CD4-positive, alpha-beta T cell (primary cell): ENCODE data around the gene CACNG7. TPM values are rescaled to one million over a fixed set of nuclear protein-coding genes. Genes with fewer than 3 reads are reported as not detected.
A peak's percentile ranks its signal among the peaks of the same experiment; 100 is the strongest.

Experiments used
- ATAC-seq: fragments of 200-7000 bp; cut with Tn5 transposase; one replicate; pipeline ENCODE4 v1.10.0; 2022; ENCODE audit warnings: mild to moderate bottlenecking; ENCODE audit not compliant: poor library complexity
- CTCF ChIA-PET: fragments of 350-600 bp; sonication (Branson Sonifier 250); formaldehyde crosslinking; loops from one replicate; lab custom pipeline; 2021; ENCODE audit warnings: antibody characterized with exemption, inconsistent platforms; lab: Charles Lee
- POLR2A ChIA-PET: fragments of 350-600 bp; sonication (Branson Sonifier 250); formaldehyde crosslinking; loops from one replicate; lab custom pipeline; 2021; ENCODE audit warnings: antibody characterized with exemption, inconsistent platforms; lab: Charles Lee
- DNase-seq, 14 experiments: peaks; one replicate each; pipeline ENCODE4 v3.0.0-alpha.2; 2013 to 2020; ENCODE audit warnings: mixed read lengths in 2 of 14
- H3K27ac ChIP-seq, 2 donors: one replicate each; pipeline versions ENCODE4 v1.5.1 to v1.7.0; 2013; ENCODE audit warnings: low read length in 2 of 2, low read depth in 1 of 2, mild to moderate bottlenecking in 1 of 2
- H3K27me3 ChIP-seq, 2 experiments: 1 replicate in 1 of 2; 2 replicates in 1 of 2; pipeline versions ENCODE4 v1.6.1 to v1.7.0; 2013; ENCODE audit warnings: low read length in 2 of 2, control low read depth in 1 of 2, mild to moderate bottlenecking in 1 of 2, moderate library complexity in 1 of 2; ENCODE audit not compliant: insufficient read depth in 2 of 2, control insufficient read depth in 1 of 2
- H3K36me3 ChIP-seq: one replicate; pipeline ENCODE4 v1.6.1; 2013; ENCODE audit warnings: low read length, control low read depth; ENCODE audit not compliant: insufficient read depth
- H3K4me1 ChIP-seq: one replicate; pipeline ENCODE4 v1.6.1; 2013; ENCODE audit warnings: low read length, control low read depth; ENCODE audit not compliant: insufficient read depth
- H3K4me3 ChIP-seq: one replicate; pipeline ENCODE4 v1.5.1; 2013; ENCODE audit warnings: mild to moderate bottlenecking, low read length, moderate library complexity
- H3K9me3 ChIP-seq, 2 experiments: 1 replicate in 1 of 2; 2 replicates in 1 of 2; pipeline versions ENCODE4 v1.6.1 to v1.7.0; 2013; ENCODE audit warnings: low read length in 2 of 2, mild to moderate bottlenecking in 2 of 2, control low read depth in 1 of 2, moderate library complexity in 1 of 2; ENCODE audit not compliant: control insufficient read depth in 1 of 2, insufficient read depth in 1 of 2
- H3K27ac Mint-ChIP-seq: one replicate; pipeline ENCODE4 v1.8.0; 2020; ENCODE audit warnings: mixed read lengths
- H3K27me3 Mint-ChIP-seq: one replicate; pipeline ENCODE4 v1.8.0; 2021; ENCODE audit warnings: mixed read lengths
- H3K36me3 Mint-ChIP-seq: one replicate; pipeline ENCODE4 v1.8.0; 2021; ENCODE audit warnings: low read depth, mixed read lengths
- H3K4me1 Mint-ChIP-seq: one replicate; pipeline ENCODE4 v1.8.0; 2021; ENCODE audit warnings: low read depth, mixed read lengths
- H3K4me3 Mint-ChIP-seq: one replicate; pipeline ENCODE4 v1.8.0; 2020; ENCODE audit warnings: mild to moderate bottlenecking, mixed read lengths
- H3K9me3 Mint-ChIP-seq: one replicate; pipeline ENCODE4 v1.8.0; 2020; ENCODE audit warnings: mixed read lengths
- intact Hi-C, 2 experiments: fragments of 100-400 bp; cut with DNase I in 1 of 2; cut with micrococcal nuclease in 1 of 2; formaldehyde crosslinking; loops; one replicate each; pipeline versions ENCODE4 v1.15.1 to v1.9.0; 2023 to 2025; cut with DNase I, micrococcal nuclease
- total RNA-seq, 174 experiments: library from RNA in 2 of 174; stranded (reverse) in 2 of 174; gene quantifications; one replicate each; pipeline ENCODE4 v1.2.3 and lab custom pipeline; 2021 to 2026
- TF ChIP-seq, protein P1 (sequence below): fragments of 200-600 bp; IDR thresholded peaks from one replicate; pipeline ENCODE4 v1.8.0; 2022; ENCODE audit warnings: antibody characterized with exemption, mild to moderate bottlenecking

CACNG7 gene
- total RNA-seq, 2 experiments from 2014 or later, result not detected

DNA sequence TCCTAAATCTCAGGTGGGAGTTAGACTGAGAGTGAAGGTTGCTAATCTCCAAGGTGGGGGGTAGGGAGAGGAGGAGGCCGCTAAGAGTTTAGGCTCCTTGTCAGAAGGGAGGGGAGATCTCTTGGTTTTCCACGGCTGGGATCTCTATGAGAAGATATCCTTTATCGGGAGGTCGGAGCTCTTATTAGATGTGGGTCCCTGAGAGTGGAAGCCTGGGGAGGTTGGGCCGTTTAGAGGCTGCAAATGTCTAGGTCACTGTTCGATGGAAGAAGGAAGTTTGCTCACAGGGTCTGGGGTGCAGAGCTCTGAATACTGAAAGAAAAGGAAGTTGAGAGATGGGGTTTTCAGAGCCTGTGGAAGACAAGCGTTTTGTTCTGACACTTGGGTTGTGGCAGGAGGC is 37.6 kb upstream of the CACNG7 start:
- H3K36me3 Mint-ChIP-seq, result peaks cover 72% of the 10 kb centered on the region
- Histone ChIP-seq H3K4me1 (peaks cover 86% of the 10 kb centered on the region), H3K27me3 (no peaks in the 10 kb centered on the region), H3K27ac (peak overlapping the region in 1 of 2 donors; percentile 18), H3K36me3 (peaks cover 38% of the 10 kb centered on the region), H3K4me3 (no peak overlapping the region), H3K9me3 (peaks cover 0 to 11% of the 10 kb centered on the region in 2 experiments)
- no peaks in the 10 kb centered on the region for H3K9me3 Mint-ChIP-seq
- TF ChIP-seq, protein P1, sequence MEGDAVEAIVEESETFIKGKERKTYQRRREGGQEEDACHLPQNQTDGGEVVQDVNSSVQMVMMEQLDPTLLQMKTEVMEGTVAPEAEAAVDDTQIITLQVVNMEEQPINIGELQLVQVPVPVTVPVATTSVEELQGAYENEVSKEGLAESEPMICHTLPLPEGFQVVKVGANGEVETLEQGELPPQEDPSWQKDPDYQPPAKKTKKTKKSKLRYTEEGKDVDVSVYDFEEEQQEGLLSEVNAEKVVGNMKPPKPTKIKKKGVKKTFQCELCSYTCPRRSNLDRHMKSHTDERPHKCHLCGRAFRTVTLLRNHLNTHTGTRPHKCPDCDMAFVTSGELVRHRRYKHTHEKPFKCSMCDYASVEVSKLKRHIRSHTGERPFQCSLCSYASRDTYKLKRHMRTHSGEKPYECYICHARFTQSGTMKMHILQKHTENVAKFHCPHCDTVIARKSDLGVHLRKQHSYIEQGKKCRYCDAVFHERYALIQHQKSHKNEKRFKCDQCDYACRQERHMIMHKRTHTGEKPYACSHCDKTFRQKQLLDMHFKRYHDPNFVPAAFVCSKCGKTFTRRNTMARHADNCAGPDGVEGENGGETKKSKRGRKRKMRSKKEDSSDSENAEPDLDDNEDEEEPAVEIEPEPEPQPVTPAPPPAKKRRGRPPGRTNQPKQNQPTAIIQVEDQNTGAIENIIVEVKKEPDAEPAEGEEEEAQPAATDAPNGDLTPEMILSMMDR, result no peak
- no peaks in the 10 kb centered on the region for H3K27me3 Mint-ChIP-seq
- peak overlapping the region; percentile 84 for H3K4me3 Mint-ChIP-seq
- peaks cover 75% of the 10 kb centered on the region for H3K4me1 Mint-ChIP-seq
- ChIA-PET CTCF (no interaction called here), POLR2A (no interaction called here)
- ATAC-seq (no peak), DNase-seq (peak in 3 of 14 experiments; percentile 34 to 54 (median 52))
- peak overlapping the region; percentile 89 for H3K27ac Mint-ChIP-seq
- intact Hi-C loops, result no loop called here

DNA sequence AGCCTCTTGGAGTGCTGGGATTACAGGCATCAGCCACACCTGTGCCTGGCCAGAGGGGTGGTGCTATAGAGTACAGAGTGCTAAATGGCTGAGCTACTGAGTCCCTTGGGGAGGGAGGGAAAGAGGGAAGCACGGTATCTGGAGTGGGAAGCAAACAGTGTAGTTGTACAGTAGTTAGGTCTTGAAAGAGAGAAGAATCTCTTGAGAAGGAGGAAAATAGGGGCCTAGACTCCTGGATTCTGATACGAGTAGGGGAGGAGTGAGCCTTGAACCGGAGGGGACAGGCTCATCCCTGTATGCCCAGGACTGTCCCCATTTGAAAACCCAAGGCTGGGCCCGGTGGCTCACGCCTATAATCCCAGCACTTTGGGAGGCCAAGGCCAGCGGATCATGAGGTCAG is 36.3 kb upstream of the CACNG7 start:
- Histone ChIP-seq H3K27ac (no peak overlapping the region), H3K36me3 (peaks cover 39% of the 10 kb centered on the region), H3K4me1 (peaks cover 90% of the 10 kb centered on the region), H3K4me3 (no peak overlapping the region), H3K9me3 (peaks cover 0 to 11% of the 10 kb centered on the region in 2 experiments), H3K27me3 (no peaks in the 10 kb centered on the region)
- DNase-seq (peak in 1 of 14 experiments; percentile 48), ATAC-seq (no peak)
- POLR2A ChIA-PET, result interaction anchor here (0.8 to 1.0 kb wide), 2 partner anchors 9 to 38 kb away, joined by 3 to 8 read pairs; partner anchors contain the start of gene PRKCG
- TF ChIP-seq, protein P1, result no peak
- H3K27me3 Mint-ChIP-seq, result peaks cover 5% of the 10 kb centered on the region
- H3K27ac Mint-ChIP-seq, result peak overlapping the region; percentile 89
- CTCF ChIA-PET, result interaction anchor here (0.7 kb wide), 1 partner anchor 9 kb away, joined by 3 read pairs; the partner anchor contains the start of gene PRKCG
- H3K36me3 Mint-ChIP-seq, result peaks cover 75% of the 10 kb centered on the region
- H3K9me3 Mint-ChIP-seq, result no peaks in the 10 kb centered on the region
- H3K4me1 Mint-ChIP-seq, result peaks cover 75% of the 10 kb centered on the region
- intact Hi-C loops, result no loop called here
- H3K4me3 Mint-ChIP-seq, result peak overlapping the region; percentile 59

DNA sequence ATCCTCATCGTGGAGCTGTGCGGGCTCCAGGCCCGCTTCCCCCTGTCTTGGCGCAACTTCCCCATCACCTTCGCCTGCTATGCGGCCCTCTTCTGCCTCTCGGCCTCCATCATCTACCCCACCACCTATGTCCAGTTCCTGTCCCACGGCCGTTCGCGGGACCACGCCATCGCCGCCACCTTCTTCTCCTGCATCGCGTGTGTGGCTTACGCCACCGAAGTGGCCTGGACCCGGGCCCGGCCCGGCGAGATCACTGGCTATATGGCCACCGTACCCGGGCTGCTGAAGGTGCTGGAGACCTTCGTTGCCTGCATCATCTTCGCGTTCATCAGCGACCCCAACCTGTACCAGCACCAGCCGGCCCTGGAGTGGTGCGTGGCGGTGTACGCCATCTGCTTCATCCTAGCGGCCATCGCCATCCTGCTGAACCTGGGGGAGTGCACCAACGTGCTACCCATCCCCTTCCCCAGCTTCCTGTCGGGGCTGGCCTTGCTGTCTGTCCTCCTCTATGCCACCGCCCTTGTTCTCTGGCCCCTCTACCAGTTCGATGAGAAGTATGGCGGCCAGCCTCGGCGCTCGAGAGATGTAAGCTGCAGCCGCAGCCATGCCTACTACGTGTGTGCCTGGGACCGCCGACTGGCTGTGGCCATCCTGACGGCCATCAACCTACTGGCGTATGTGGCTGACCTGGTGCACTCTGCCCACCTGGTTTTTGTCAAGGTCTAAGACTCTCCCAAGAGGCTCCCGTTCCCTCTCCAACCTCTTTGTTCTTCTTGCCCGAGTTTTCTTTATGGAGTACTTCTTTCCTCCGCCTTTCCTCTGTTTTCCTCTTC is 35.1 kb upstream of the CACNG7 start:
- H3K27me3 ChIP-seq, result no peaks in the 10 kb centered on the region
- Mint-ChIP-seq H3K36me3 (peaks cover 67% of the 10 kb centered on the region), H3K27ac (peak overlapping the region; percentile 89), H3K4me3 (peak overlapping the region; percentile 59), H3K4me1 (peaks cover 80% of the 10 kb centered on the region), H3K27me3 (peaks cover 7% of the 10 kb centered on the region), H3K9me3 (no peaks in the 10 kb centered on the region)
- H3K27ac ChIP-seq, result peak overlapping the region in 1 of 2 donors; percentile 65
- H3K4me1 ChIP-seq, result peaks cover 93% of the 10 kb centered on the region
- no peak for ATAC-seq
- ChIA-PET POLR2A (interaction anchor here (0.7 to 1.1 kb wide), 4 partner anchors 8 to 505 kb away, joined by 3 to 4 read pairs (median 3); no protein-coding TSS in a partner anchor), CTCF (no interaction called here)
- H3K9me3 ChIP-seq, result peaks cover 0 to 13% of the 10 kb centered on the region in 2 experiments
- DNase-seq, result peak in 3 of 14 experiments; percentile 38 to 64 (median 52)
- H3K36me3 ChIP-seq, result peaks cover 39% of the 10 kb centered on the region
- TF ChIP-seq, protein P1, result no peak
- intact Hi-C loops, result no loop called here
- H3K4me3 ChIP-seq, result no peak overlapping the region
